RWPE1 (cell line): ENCODE measurements around the gene NPFFR2.

ENCODE experiments used
- CTCF ChIA-PET: fragments of 350-600 bp; sonication (Branson Sonifier 250); formaldehyde crosslinking; extraction: SDS; loops from one replicate; lab custom pipeline; 2021; lab: Yijun Ruan, JAX
- POLR2A ChIA-PET: fragments of 400-600 bp; formaldehyde crosslinking; extraction: SDS; loops from one replicate; lab custom pipeline; 2020; ENCODE audit warnings: antibody characterized with exemption; ENCODE audit not compliant: low non-redundant PET; lab: Yijun Ruan, JAX
- DNase-seq: peaks from one replicate; pipeline ENCODE4 v3.0.0; 2012; ENCODE audit warnings: low spot score
- H3K27ac ChIP-seq: fragments of 450-650 bp; 2 replicates; pipeline ENCODE4 v1.5.1; 2017
- CTCF ChIP-seq: fragments of 450-650 bp; conservative IDR thresholded peaks from 2 replicates; pipeline ENCODE4 v1.5.1; 2017; ENCODE audit warnings: low read depth, mild to moderate bottlenecking

The NPFFR2 gene

GRCh38 chr4:72171761-72172160 is 140.0 kb downstream of the NPFFR2 start:
- H3K27ac ChIP-seq, result no peak overlapping the region
- ChIA-PET CTCF (no interaction called here), POLR2A (no interaction called here)
- TF ChIP-seq CTCF, result no peak
- no peak for DNase-seq

GRCh38 chr4:72179342-72179741 is 147.5 kb downstream of the NPFFR2 start:
- DNase-seq, result no peak
- POLR2A ChIA-PET, result no interaction called here
- CTCF ChIA-PET, result no interaction called here
- H3K27ac ChIP-seq, result no peak overlapping the region
- no peak for TF ChIP-seq CTCF

- no peak overlapping the region for H3K27ac ChIP-seq
- DNase-seq, result no peak
- POLR2A ChIA-PET, result no interaction called here
- TF ChIP-seq CTCF, result no peak
- CTCF ChIA-PET, result no interaction called here
Measured at GRCh38 chr4:72186714-72187113, 154.9 kb downstream of the NPFFR2 start.

GRCh38 chr4:72194046-72194445 is 162.2 kb downstream of the NPFFR2 start:
- POLR2A ChIA-PET, result no interaction called here
- no peak overlapping the region for H3K27ac ChIP-seq

GRCh38 chr4:72194453-72194852 is 162.7 kb downstream of the NPFFR2 start:
- DNase-seq, result no peak
- POLR2A ChIA-PET, result no interaction called here
- no peak overlapping the region for H3K27ac ChIP-seq
- no peak for TF ChIP-seq CTCF
- CTCF ChIA-PET, result no interaction called here

More at GRCh38 chr4:72194046-72194445, 162.2 kb downstream of the NPFFR2 start:
- CTCF ChIA-PET, result no interaction called here
- no peak for TF ChIP-seq CTCF
- DNase-seq, result no peak
